ENCODE measurements around the gene SYT8.

The SYT8 gene

GRCh38 chr11:1832920-1833295 is 1.9 kb upstream of the SYT8 start:
- no peak for DNase-seq

- DNase-seq: no peak
These were observed 654 bp upstream of the SYT8 start for GRCh38 chr11:1834062-1834610.

DNA sequence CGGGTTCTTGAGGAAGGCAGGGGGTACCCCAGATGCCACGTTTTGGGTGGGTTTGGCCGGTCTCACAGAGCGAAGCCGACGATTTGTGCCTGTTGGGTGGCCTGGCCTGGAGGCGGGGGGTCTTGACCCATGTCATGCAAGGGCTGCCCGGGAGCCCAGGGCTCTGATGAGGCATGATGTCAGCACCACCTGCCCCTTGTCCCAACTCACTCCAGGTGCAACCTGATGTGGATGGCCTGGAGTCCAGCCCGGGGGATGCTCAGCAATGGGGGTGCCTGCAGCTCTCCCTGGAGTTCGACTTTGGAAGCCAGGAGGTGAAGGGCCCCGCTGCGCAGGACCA is 851 bp downstream of the SYT8 start:
- no peak for DNase-seq

GRCh38 chr11:1836011-1836945 is 1.5 kb downstream of the SYT8 start:
- no peak for DNase-seq

DNA sequence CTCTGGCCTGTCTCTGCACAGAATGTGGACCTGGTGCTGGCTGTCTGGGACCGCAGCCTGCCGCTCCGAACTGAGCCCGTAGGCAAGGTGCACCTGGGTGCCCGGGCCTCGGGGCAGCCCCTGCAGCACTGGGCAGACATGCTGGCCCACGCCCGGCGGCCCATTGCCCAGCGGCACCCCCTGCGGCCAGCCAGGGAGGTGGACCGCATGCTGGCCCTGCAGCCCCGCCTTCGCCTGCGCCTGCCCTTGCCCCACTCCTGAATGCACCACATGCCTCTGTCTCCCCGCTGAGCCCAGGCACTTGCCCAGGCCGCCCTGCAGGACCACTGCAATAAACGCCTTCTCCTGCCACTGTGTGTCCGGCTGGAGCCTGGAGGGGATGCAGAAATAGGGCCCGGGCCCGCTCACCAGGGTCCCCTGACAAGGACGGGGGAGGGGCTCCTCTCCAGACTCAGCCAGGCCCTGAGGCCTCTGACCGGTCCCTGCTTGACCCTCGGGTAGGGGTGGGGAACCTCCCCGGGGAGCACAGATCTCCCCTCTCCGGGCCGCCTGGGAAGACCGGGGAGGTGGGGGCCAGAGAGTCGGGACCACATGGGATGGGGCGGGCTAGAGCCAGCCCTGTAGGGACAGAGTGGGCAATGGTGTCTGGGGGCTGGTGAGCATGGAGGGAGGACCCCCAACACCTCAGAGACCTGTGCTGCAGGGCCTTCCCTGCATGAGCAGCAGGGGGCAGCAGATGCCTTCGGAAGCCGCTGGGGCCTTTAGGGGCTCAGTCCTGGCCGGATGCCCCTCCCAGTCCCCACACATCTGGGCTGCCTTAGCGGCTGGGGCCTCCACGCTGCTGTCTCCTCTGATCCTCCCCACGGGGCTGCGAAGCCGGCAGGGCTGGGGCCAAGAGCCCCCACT is 2.6 kb downstream of the SYT8 start:
- peak; percentile 37 to 46 for DNase-seq

DNA sequence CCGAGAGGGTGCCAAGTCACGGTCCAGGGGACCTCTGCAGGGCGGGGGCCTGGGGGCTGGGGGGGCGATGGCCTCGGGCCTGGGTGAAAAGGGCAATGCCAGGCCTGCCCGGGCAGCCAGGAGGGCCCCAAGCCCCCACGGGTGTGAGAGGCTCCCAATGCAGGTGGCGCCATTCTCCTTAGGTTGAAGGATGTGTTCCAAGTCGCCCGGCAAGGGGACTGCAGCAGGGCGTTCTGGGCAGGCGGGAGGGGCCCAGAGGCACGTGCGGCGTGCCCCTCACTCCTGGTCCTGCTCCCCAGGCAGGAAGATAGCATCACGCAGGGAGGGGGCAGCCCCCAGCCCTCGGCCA is 3.3 kb downstream of the SYT8 start:
- no peak for DNase-seq

GRCh38 chr11:1838426-1839144 is 3.8 kb downstream of the SYT8 start, which contains the start of gene TNNI2:
Gene TNNI2 (plus strand): TSS chr11:1838981. CDS start chr11:1839697, 716 bp downstream.
- no peak for DNase-seq

GRCh38 chr11:1839204-1839923 is 4.6 kb downstream of the SYT8 start:
- no peak for DNase-seq

DNA sequence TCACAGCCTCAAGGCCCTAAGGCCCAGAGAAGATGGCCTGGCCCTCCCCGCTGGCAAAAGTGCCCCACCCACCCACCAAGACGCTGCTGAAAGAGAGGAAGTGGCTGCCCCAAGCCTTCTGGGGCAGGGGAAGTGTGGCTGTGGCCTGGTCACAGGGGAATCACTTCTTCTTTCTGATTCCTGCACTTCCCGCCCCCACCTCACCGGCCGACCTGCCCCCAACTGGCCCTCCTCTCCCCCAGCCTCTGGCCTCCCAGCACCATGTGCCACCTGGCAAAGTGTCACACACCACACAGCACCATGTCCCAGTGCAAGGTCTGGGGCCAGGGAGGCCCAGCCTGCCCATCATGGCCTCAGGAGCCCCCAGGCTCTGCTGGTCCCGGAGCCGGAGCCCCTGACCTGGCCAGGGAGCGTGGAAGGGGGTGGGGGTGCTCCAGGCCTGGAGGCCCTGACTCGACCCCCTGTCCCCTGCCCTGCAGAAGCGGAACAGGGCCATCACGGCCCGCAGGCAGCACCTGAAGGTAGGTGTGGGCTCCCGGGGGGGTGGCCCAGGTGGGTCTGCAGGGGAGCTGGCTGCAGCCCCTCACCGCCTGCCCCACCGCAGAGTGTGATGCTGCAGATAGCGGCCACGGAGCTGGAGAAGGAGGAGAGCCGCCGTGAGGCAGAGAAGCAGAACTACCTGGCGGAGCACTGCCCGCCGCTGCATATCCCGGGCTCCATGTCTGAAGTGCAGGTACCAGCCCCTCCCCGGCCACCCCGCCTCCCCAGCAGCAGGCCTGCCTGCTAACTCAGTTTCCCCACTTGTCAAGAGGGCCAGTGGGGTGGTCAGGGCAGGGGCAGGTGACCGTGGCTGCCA is 5.4 kb downstream of the SYT8 start:
- peak; percentile 38 to 46 for DNase-seq

GRCh38 chr11:1840780-1841480 is 6.1 kb downstream of the SYT8 start:
- DNase-seq: no peak

GRCh38 chr11:1841511-1842148 is 6.8 kb downstream of the SYT8 start:
- no peak for DNase-seq

DNA sequence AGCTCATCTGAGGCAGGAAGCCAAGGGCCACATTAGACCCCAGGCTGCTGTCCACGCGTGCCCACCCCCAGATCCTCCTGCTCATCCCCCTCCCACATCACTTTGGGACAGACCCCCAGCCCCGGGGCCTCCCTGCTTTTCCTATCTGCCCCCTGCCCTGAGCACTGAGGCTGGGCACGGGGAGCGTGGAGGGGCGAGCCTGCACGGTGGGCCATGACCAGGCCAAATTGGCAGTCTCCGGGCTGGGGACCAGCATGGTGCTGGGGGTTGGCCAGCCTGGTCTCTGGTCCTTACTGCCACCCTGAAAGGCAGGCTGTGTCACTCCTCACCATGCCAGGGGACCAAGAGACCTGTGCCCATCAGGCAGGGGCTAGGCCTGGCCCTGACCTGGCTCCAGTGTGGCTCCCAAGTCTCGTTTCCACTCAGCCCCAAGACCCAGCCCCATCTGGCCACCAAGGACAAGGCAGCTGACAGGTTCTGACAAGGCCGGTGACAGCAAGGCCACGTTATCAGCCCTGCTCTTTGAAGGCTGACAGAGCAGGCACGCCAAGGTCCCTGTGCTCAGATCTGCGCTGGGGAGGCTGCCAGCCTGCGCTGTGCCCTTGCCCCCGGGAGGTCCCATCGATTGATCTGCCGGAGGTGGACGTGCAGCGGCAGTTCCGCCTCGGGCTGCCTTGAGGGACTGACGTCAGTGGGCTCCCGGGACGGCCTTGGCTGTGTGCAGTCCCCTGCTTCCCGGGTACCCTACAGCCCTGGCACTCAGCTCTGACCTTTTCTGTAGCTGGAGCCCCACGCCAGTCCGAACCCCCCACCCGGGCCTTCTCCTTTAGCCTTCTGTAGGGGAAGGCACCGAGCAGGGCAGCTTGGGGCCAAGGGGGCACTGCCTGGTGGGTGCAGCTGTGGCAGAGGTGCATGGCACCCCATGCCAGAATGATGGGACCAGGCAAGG is 7.6 kb downstream of the SYT8 start:
- DNase-seq: no peak

- DNase-seq: no peak
These were observed 8.3 kb downstream of the SYT8 start for GRCh38 chr11:1843098-1843473.

DNA sequence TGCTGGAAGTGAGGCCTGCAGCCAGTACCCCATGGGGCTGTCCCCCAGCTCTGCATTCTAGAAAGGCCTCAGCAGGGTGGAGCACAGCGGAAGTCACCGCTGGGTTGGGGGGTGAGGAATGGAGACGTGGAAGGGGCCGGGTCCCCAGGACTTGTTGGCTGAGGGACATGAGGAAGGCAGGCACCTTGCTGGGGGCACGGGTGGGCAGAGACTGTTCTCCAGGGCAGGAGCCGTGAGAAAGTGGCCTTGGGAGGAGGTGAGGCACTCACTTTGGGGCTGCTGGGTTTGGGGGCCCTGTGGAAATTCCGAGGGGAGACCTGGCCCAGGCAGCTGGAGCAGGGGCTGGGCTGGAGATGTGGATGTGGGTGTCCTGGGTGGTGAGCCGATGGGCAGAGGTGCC is 9.0 kb downstream of the SYT8 start:
- no peak for DNase-seq

- DNase-seq: peak; percentile 42 to 53
These were observed 9.7 kb downstream of the SYT8 start for GRCh38 chr11:1844221-1845094.

- DNase-seq: no peak
These were observed 10.3 kb downstream of the SYT8 start for GRCh38 chr11:1845095-1845429.

GRCh38 chr11:1845561-1846452 is 11.0 kb downstream of the SYT8 start:
- DNase-seq: no peak

Data from bone marrow (tissue), 2 donors.